GM18951 (cell line): ENCODE measurements around the gene WDFY3.
"Not testable (repeated sequence)": the region's sequence is repeated elsewhere in the genome, so short reads cannot be mapped to it uniquely, and the experiment has no call there.

Experiments used
- POLR2A ChIP-seq: IDR thresholded peaks from 4 replicates; pipeline ENCODE4 v1.6.1; 2011; ENCODE audit warnings: mild to moderate bottlenecking; ENCODE audit not compliant: insufficient read length, insufficient read depth; ENCODE audit errors: extremely low read depth
- in situ Hi-C: fragments of 300-500 bp; cut with MboI; formaldehyde crosslinking; loops from one replicate; pipeline ENCODE4 v1.12.0; 2022; ENCODE audit warnings: low sequenced_read_pairs, mixed read lengths, inconsistent platforms; ENCODE audit not compliant: unreplicated experiment

The WDFY3 gene

GRCh38 chr4:84680956-84681355 is 285.5 kb downstream of the WDFY3 start:
- in situ Hi-C loops: no loop called here
- TF ChIP-seq POLR2A: no peak

- no peak for TF ChIP-seq POLR2A
- in situ Hi-C loops: no loop called here
Measured at GRCh38 chr4:84678976-84679744, 287.3 kb downstream of the WDFY3 start.

- in situ Hi-C loops: no loop called here
- TF ChIP-seq POLR2A: no peak
Measured at GRCh38 chr4:84677995-84678394, 288.5 kb downstream of the WDFY3 start.

- in situ Hi-C loops: no loop called here
- no peak for TF ChIP-seq POLR2A
Measured at GRCh38 chr4:84677093-84677492, 289.4 kb downstream of the WDFY3 start.

GRCh38 chr4:84673475-84674240 is 292.8 kb downstream of the WDFY3 start:
- TF ChIP-seq POLR2A: no peak

GRCh38 chr4:84672177-84672576 is 294.3 kb downstream of the WDFY3 start:
- in situ Hi-C loops: no loop called here
- TF ChIP-seq POLR2A: no peak

More at GRCh38 chr4:84673475-84674240, 292.8 kb downstream of the WDFY3 start:
- in situ Hi-C loops: no loop called here

GRCh38 chr4:84669201-84669600 is 297.3 kb downstream of the WDFY3 start:
- in situ Hi-C loops: no loop called here
- TF ChIP-seq POLR2A: no peak

- TF ChIP-seq POLR2A: no peak
- in situ Hi-C loops: no loop called here
Measured at GRCh38 chr4:84666439-84666838, 300.1 kb downstream of the WDFY3 start.

GRCh38 chr4:84664767-84665166 is 301.7 kb downstream of the WDFY3 start:
- in situ Hi-C loops: not testable (repeated sequence)

GRCh38 chr4:84661191-84661939 is 305.1 kb downstream of the WDFY3 start:
- TF ChIP-seq POLR2A: no peak
- in situ Hi-C loops: no loop called here

- in situ Hi-C loops: no loop called here
- TF ChIP-seq POLR2A: no peak
Measured at GRCh38 chr4:84660606-84661005, 305.9 kb downstream of the WDFY3 start.

GRCh38 chr4:84652478-84652877 is 314.0 kb downstream of the WDFY3 start:
- in situ Hi-C loops: no loop called here
- no peak for TF ChIP-seq POLR2A

- TF ChIP-seq POLR2A: no peak
- in situ Hi-C loops: no loop called here
Measured at GRCh38 chr4:84651499-84651898, 315.0 kb downstream of the WDFY3 start.
